Renal cortex interstitium (tissue), 11 donors: Measurements from ENCODE around the gene ARID1B. TPM values are rescaled to one million over a fixed set of nuclear protein-coding genes. Genes with fewer than 3 reads are reported as not detected.

Experiments used
- DNase-seq, 11 donors: peaks; one replicate each; pipeline ENCODE4 v3.0.0-alpha.2; 2013; ENCODE audit warnings: low read depth in 9 of 11, low spot score in 4 of 11; ENCODE audit errors: extremely low read depth in 1 of 11
- polyA plus RNA-seq, 3 donors: library from polyadenylated mRNA; unstranded; fragments of 120-200 nt; gene quantifications; one replicate each; pipeline ENCODE4 v1.2.1, GENCODE V29; 2013; ENCODE audit not compliant: insufficient read length in 3 of 3

Gene ARID1B
- polyA plus RNA-seq, 3 donors, result 74.6 to 84.5 (median 76.8) TPM

- DNase-seq, result no peak
Observed at GRCh38 chr6:156910938-156911337, 133.8 kb downstream of the ARID1B start.

DNA sequence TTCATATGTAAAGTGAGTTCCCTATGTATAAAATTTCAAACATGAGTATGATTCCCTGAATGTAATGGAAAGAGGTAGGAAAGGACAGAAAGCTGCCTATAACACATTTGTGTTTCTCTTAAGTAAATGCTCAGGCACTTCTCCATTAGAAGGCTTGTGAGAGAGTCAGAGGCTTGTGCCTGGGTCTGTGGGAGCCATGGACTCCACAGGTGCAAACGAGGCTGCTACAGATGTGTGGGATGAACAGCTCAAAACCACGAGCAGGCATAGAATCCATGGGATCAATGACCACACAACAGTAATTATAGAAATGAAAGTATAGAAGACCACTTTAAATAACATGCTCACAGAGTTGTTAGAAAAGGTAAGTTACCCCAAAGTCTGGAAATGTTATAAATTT, 134.4 kb downstream of the ARID1B start:
- no peak for DNase-seq

DNA sequence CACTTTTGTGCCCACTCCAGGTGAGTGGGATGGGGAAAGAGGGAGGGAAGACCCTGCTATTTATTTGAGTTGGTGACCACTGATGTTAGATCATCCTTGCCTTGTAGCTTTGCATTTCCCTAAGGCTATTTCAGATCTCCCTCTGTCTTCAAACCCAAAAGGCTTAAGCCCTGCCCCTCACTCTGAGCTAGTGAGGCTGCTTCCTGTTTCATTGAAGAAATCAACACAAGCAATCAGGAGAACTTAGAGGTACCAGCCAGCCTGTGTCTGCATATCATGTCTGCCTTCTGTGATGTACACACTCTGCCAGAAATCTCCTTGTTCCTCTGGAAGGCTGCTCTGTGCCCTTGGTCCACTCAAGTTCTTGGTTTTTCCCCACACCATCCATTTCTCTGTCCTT, 135.3 kb downstream of the ARID1B start:
- no peak for DNase-seq

GRCh38 chr6:156914181-156914580, 137.0 kb downstream of the ARID1B start:
- DNase-seq, result no peak

GRCh38 chr6:156916130-156916801, 139.1 kb downstream of the ARID1B start:
- DNase-seq, result no peak

- DNase-seq, result no peak
Observed at GRCh38 chr6:156917213-156917612, 140.0 kb downstream of the ARID1B start.

DNA sequence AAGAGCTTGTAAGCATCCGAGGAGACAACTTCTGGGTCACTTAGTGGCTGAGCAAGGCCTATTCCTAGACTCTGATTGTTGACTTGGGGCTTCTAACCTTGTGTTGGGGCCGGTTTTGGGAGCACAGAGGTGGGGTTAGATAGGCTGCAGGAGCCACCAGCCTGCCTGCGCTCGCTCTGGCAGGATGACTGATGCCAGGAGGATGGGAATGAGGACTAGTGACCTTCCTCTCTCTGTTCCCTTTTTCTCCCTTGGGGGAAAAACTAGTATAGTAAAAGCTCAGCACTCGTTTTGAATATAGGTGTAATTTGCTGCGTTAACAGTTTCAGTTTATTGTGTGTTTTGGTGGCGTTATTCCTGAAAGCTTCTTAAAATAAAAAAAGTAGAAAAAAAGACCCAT, 141.5 kb downstream of the ARID1B start:
- DNase-seq, result no peak

- no peak for DNase-seq
Observed at GRCh38 chr6:156919370-156919769, 142.2 kb downstream of the ARID1B start.

GRCh38 chr6:156919814-156920369, 142.7 kb downstream of the ARID1B start:
- DNase-seq, result no peak

GRCh38 chr6:156924246-156924645, 147.1 kb downstream of the ARID1B start:
- DNase-seq, result no peak

GRCh38 chr6:156925026-156925425, 147.8 kb downstream of the ARID1B start:
- no peak for DNase-seq

DNA sequence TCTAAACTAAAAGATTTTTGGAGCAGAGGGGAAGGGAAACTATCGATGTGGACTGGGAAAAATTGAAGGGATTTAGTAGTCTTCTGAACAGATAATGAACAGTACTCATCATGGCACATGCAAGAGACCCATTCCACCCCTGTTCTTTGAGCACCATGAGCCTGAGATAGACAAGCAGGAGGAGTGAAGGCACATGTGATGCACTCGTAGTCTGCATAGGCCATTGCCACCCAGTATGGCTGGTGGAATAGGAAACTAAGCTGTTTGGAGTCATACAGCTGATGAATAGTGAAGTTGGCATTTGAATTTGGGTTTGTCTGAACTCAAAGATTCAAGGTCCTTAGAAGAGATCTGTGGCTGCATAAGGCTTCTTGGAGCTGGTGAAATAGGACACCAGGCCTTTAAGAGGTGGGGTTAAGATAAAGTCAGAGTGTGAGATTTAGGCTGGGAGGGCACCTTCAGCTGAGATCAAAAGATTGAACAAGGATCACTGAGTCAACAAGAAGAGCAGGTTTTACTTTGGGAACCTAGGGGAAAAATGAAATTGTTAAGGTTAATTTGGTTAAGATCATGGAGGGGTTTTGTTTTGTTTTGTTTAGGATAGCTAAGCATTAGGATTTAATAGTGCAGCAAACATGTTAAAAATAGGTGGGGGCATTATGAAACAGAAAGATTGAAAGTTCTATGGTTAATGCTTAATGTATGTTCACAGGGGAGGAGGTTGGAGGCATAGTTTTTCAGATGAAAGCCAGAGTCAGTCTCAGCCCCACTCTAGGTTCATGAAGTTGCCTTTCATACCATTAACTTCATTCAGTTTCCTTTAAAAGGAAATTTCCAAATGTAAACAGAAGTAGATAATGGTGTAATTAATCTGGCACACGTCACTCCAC, 148.8 kb downstream of the ARID1B start:
- no peak for DNase-seq

DNA sequence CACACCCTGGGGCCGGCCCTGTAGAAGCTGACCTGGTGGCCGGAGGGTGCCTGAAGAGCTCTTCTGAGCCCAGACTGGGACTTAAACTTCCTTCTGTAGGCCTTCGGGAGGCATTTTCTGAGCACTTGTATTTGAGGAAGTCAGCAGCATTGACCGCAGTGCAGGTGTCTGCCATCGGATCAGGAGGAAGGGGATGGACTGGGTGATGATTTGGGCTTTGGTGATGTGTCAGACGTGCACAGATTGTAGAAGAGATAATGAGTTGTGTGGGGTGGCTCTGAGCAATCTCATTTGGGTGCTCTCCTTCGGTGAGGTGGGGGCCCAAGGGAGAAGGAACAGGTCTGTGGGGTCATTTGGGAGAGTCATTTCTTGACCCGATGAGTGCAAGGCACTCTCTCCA, 150.9 kb downstream of the ARID1B start:
- DNase-seq, result no peak

- DNase-seq, result no peak
Observed at GRCh38 chr6:156928972-156929371, 151.8 kb downstream of the ARID1B start.

DNA sequence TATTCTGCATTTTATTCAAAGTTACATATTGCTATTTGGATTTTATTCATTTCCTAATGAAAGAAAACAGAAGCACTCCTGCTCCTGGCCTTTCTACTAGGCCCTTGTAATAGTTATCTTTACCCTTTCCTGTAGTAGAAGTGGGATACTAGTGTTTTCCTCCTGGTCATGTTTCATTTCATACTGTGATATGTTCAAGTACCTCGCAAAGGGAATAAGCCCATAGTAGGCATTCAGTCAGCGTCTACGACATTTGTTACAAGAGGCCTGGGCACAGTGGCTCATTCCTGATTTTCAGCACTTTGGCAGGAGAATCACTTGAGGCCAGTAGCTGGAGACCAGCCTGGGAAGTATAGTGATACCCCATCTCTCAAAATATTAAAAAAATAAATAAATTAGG, 154.1 kb downstream of the ARID1B start:
- no peak for DNase-seq

- peak in 1 of 11 donors; percentile 36 for DNase-seq
Observed at GRCh38 chr6:156933201-156934068, 156.3 kb downstream of the ARID1B start.

DNA sequence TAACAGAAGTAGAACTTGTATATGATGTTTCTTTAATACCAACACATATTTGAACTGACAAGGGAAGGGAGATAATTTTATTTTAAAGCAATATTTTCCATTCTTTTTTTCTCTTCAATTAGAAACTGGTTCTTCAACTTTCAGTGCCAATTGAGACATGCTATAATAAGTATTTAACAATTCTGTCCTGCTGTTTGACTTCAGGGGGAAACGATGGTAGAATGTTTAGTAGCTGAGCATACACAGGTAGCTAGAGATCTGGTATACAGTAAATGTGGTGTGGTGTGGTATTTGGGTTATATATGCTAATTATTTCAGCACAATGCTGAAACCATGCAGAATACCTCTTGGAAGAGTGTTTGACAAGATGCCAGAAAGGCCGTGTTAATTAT, 156.9 kb downstream of the ARID1B start:
- DNase-seq, result no peak

DNA sequence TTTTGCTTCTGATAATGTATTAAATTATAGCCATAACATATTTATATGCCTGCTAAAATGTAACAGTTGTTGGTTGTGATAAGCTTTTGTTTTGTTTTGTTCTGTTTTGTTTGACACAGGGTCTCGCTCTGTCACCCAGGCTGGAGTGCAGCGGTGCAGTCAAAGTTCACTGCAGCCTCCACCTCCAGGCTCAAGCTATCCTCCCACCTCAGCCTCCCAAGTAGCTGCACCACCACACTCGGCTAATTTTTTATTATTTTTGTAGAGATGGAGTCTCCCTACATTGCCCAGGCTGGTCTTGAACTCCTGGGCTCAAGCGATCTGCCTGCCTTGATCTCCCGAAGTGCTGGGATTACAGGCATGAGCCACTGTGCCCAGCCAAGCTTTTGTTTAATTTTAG, 157.8 kb downstream of the ARID1B start:
- DNase-seq, result no peak

- DNase-seq, result no peak
Observed at GRCh38 chr6:156938143-156938542, 161.0 kb downstream of the ARID1B start.
